Cardiac muscle cell (in vitro differentiated cells and primary cell): ENCODE measurements around the gene DLGAP4. TPM values are rescaled to one million over a fixed set of nuclear protein-coding genes. Genes with fewer than 3 reads are reported as not detected.

Experiments
- DNase-seq, 2 donors: peaks; one replicate each; pipeline versions ENCODE4 v3.0.0 to v3.0.0-alpha.2; 2010 to 2017; ENCODE audit warnings: low read depth in 1 of 2, low spot score in 1 of 2
- H3K27ac ChIP-seq: fragments of 200-600 bp; sonication (generic); 2 replicates; pipeline ENCODE4 v1.5.1; 2016
- H3K27me3 ChIP-seq: fragments of 200-600 bp; sonication (generic); 2 replicates; pipeline ENCODE4 v1.6.0; 2016; ENCODE audit warnings: control low read depth
- H3K36me3 ChIP-seq: fragments of 200-600 bp; sonication (generic); 2 replicates; pipeline ENCODE4 v1.5.1; 2016; ENCODE audit warnings: control low read depth
- H3K4me1 ChIP-seq: fragments of 200-600 bp; sonication (generic); 2 replicates; pipeline ENCODE4 v1.8.1; 2017; ENCODE audit warnings: low read depth, mild to moderate bottlenecking, mixed run types
- H3K4me3 ChIP-seq: fragments of 200-600 bp; sonication (generic); 2 replicates; pipeline ENCODE4 v1.5.1; 2016; ENCODE audit warnings: mild to moderate bottlenecking
- H3K9me3 ChIP-seq: fragments of 200-600 bp; sonication (generic); 2 replicates; pipeline ENCODE4 v1.5.1; 2017; ENCODE audit warnings: low read depth, mild to moderate bottlenecking, control low read depth
- polyA plus RNA-seq: library from polyadenylated mRNA; unstranded; fragments of >200 nt; fragmentation: Nextera tagmentation; extraction: Ambion mirVana; gene quantifications from 2 replicates; pipeline ENCODE4 v1.2.1, GENCODE V29; 2016
- total RNA-seq: library from RNA; depleted of rRNA; stranded (reverse); fragments of >200 nt; gene quantifications from 2 replicates; pipeline ENCODE4 v1.2.3, GENCODE V29; 2016
- TF ChIP-seq, protein P1 (sequence below): IDR thresholded peaks from 2 replicates; pipeline ENCODE4 v1.5.1; 2012; ENCODE audit warnings: low read depth, mild to moderate bottlenecking, low read length

Gene DLGAP4
- total and polyA plus RNA-seq, 2 experiments from 2014 or later, result 45.7 to 51.6 TPM

DNA sequence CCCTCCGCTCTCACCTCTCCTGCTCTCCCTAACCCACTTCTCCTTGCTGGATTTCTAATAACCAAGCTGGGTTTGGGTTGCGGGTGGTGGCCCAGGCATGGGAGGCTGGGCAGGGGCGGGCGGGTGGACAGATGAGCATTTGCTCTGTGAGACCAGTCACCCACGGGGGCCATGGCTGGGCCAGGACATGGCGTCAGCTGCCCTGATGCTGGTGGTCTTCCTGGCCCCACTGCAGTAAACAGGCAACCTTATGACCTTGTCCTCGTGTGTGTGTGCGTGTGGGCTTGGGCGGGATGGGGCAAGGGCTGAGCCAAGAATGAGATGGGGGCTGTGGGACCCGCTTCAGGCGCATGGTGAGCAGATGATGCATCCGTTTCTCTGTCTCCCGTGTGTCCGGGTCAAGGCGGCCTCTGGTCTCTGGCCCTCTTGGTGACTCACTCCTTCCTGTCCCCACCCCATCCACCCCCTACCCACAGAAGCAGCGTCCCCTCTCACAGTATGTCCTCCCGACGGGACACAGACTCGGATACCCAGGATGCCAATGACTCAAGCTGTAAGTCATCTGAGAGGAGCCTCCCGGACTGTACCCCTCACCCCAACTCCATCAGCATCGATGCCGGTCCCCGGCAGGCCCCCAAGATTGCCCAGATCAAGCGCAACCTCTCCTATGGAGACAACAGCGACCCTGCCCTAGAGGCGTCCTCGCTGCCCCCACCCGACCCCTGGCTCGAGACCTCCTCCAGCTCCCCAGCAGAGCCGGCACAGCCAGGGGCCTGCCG, 193.8 kb downstream of the DLGAP4 start:
- DNase-seq, result no peak
- TF ChIP-seq, protein P1, sequence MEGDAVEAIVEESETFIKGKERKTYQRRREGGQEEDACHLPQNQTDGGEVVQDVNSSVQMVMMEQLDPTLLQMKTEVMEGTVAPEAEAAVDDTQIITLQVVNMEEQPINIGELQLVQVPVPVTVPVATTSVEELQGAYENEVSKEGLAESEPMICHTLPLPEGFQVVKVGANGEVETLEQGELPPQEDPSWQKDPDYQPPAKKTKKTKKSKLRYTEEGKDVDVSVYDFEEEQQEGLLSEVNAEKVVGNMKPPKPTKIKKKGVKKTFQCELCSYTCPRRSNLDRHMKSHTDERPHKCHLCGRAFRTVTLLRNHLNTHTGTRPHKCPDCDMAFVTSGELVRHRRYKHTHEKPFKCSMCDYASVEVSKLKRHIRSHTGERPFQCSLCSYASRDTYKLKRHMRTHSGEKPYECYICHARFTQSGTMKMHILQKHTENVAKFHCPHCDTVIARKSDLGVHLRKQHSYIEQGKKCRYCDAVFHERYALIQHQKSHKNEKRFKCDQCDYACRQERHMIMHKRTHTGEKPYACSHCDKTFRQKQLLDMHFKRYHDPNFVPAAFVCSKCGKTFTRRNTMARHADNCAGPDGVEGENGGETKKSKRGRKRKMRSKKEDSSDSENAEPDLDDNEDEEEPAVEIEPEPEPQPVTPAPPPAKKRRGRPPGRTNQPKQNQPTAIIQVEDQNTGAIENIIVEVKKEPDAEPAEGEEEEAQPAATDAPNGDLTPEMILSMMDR, result no peak
- Histone ChIP-seq H3K4me1 (peaks cover 18% of the 10 kb centered on the region), H3K27me3 (no peaks in the 10 kb centered on the region), H3K36me3 (peaks cover 24% of the 10 kb centered on the region), H3K27ac (no peak overlapping the region), H3K9me3 (no peaks in the 10 kb centered on the region), H3K4me3 (no peak overlapping the region)

DNA sequence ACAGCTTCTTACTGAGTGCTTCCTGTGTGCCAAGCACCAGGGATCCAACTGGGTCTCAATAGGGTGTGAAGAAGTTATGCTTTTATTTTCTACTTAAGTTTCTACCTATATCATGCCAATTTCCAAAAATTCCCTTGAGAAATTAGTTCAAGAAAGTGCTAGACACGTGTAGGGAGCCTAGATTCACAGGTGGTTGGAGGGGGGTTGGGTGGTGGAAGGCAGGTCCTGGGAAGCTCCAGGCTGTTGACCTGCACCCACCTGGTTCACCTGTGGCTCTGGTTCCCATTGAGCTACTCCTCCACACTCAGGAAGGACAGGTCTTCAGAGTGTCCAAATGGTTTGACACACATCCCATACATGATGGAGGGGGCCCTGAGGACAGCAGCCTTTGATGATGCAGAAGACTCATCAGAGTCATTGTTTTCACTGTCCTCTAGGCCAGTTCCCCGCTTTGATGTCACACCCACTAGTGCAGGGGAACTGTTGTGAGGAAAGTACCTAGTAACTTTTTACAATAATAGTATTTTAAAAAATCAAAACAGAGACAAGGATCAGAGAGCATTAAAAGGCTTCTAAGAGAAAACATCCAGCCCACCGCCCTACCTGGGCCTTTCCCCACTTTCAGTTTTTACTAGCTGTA, 195.3 kb downstream of the DLGAP4 start:
- Histone ChIP-seq H3K4me3 (no peak overlapping the region), H3K4me1 (peaks cover 18% of the 10 kb centered on the region), H3K27ac (no peak overlapping the region), H3K36me3 (peaks cover 24% of the 10 kb centered on the region), H3K9me3 (no peaks in the 10 kb centered on the region), H3K27me3 (no peaks in the 10 kb centered on the region)
- TF ChIP-seq, protein P1, result no peak
- DNase-seq, result no peak

DNA sequence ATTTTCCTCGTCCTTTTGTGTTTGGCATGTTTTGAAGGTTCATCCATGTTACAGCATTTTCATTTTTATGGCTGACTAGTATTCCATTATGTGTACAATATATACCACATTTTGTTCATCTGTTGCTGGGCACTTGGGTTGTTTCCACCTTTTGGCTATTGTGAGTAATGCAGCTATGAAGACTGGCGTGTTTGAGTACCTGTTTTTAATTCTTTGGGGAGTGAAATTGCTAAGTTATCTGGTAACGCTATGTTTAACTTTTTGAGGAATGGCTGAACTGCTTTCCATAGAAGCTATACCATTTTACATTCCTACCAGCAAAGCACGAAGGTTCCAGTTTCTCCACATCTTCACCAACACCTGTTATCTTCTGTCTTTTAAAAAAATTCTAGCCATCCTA, 198.2 kb downstream of the DLGAP4 start:
- TF ChIP-seq, protein P1, result no peak
- DNase-seq, result no peak
- H3K27ac ChIP-seq, result no peak overlapping the region
- no peaks in the 10 kb centered on the region for H3K27me3 ChIP-seq
- H3K4me1 ChIP-seq, result no peaks in the 10 kb centered on the region
- H3K4me3 ChIP-seq, result no peak overlapping the region
- H3K36me3 ChIP-seq, result peaks cover 32% of the 10 kb centered on the region
- no peaks in the 10 kb centered on the region for H3K9me3 ChIP-seq

DNA sequence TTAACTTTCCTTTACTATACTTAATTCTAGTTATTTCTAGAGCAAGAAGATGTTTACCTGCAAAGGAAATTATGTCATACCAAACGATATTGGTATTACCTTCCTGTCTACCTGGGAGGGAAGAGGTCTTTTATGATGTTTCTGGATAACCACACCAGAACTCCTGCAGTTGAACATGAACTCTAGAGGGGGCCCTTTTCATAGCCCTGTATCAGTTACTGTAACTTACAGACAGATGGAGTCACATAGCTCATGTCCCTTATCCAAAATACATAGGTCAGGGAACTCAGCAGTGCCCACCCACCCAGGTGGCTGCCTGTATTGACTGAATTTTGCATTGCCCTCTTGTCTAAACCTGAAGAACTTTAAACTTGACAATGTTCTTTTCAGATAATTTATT, 200.1 kb downstream of the DLGAP4 start:
- Histone ChIP-seq H3K27ac (no peak overlapping the region), H3K4me1 (no peaks in the 10 kb centered on the region), H3K36me3 (peaks cover 22% of the 10 kb centered on the region), H3K27me3 (no peaks in the 10 kb centered on the region), H3K9me3 (no peaks in the 10 kb centered on the region), H3K4me3 (no peak overlapping the region)
- DNase-seq, result peak in 1 of 2 donors; percentile 39
- TF ChIP-seq, protein P1, result peak; percentile 41

DNA sequence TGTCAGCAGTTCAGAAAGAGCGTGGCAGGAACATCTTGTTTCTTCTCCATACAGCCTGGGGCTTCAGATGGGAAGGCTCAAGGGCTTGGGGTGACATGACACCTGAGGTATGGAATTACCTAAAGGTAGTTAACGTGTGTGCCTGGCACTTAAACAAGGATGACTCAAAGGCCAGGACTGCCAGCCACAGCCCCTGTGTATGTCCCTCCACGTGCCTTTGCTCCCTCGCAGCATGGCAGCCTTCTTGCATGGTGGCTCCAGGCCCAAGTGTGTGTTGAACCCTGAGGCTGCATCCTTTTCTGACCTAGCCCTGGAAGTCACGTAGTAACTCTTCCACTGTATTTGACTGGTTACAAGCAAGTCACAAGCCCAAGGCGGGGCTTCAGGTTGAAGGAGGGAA, 201.6 kb downstream of the DLGAP4 start:
- no peaks in the 10 kb centered on the region for H3K4me1 ChIP-seq
- H3K36me3 ChIP-seq, result peaks cover 17% of the 10 kb centered on the region
- TF ChIP-seq, protein P1, result no peak
- DNase-seq, result no peak
- peak overlapping the region; percentile 6 for H3K27ac ChIP-seq
- H3K27me3 ChIP-seq, result no peaks in the 10 kb centered on the region
- no peaks in the 10 kb centered on the region for H3K9me3 ChIP-seq
- no peak overlapping the region for H3K4me3 ChIP-seq
